H1 (cell line): ENCODE data around the gene MYBL2.

Experiments
- CTCF ChIP-seq, 3 experiments: IDR thresholded peaks; 1 replicate in 2 of 3; 2 replicates in 1 of 3; pipeline versions ENCODE4 v1.5.1 to v1.6.1; 2011; ENCODE audit warnings: low read length in 3 of 3, mild to moderate bottlenecking in 3 of 3, inconsistent platforms in 2 of 3, low read depth in 1 of 3, moderate library complexity in 1 of 3; ENCODE audit not compliant: insufficient read depth in 1 of 3; ENCODE audit errors: control extremely low read depth in 1 of 3
- MAX ChIP-seq: IDR thresholded peaks from 2 replicates; pipeline ENCODE4 v1.6.1; 2012; ENCODE audit warnings: inconsistent platforms

- TF ChIP-seq CTCF (IDR thresholded peaks at IDR 0.05; ENCODE audit: control extremely low read depth in 1 of 3, insufficient read depth in 1 of 3, low read depth in 1 of 3, low read length in 3 of 3) (no peak), MAX (no peak)
These were observed 79.6 kb downstream of the MYBL2 start for GRCh38 chr20:43746344-43747137.
